CD8-positive, alpha-beta memory T cell (primary cell): ENCODE results near the gene AP3D1. TPM values are rescaled to one million over a fixed set of nuclear protein-coding genes. Genes with fewer than 3 reads are reported as not detected.

Source experiments
- CTCF ChIA-PET: fragments of 350-600 bp; sonication (Branson Sonifier 250); formaldehyde crosslinking; loops from one replicate; lab custom pipeline; 2021; ENCODE audit warnings: antibody characterized with exemption; lab: Charles Lee
- POLR2A ChIA-PET: fragments of 350-600 bp; sonication (Branson Sonifier 250); formaldehyde crosslinking; loops from one replicate; lab custom pipeline; 2021; ENCODE audit warnings: antibody characterized with exemption; lab: Charles Lee
- DNase-seq, 5 donors: peaks; one replicate each; pipeline versions ENCODE4 v3.0.0 to v3.0.0-alpha.2; 2020 to 2022; ENCODE audit warnings: mixed read lengths in 1 of 5
- H3K27ac ChIP-seq: one replicate; pipeline ENCODE4 v1.7.0; 2013; ENCODE audit warnings: low read depth, mild to moderate bottlenecking, low read length, moderate library complexity
- H3K27me3 ChIP-seq: 2 replicates; pipeline ENCODE4 v1.7.0; 2013; ENCODE audit warnings: low read length, mild to moderate bottlenecking; ENCODE audit not compliant: insufficient read depth, poor library complexity, severe bottlenecking
- H3K36me3 ChIP-seq: 2 replicates; pipeline ENCODE4 v1.7.0; 2013; ENCODE audit warnings: mild to moderate bottlenecking, low read length, moderate library complexity; ENCODE audit not compliant: insufficient read depth
- H3K4me1 ChIP-seq: 2 replicates; pipeline ENCODE4 v1.7.0; 2013; ENCODE audit warnings: mild to moderate bottlenecking, low read length, moderate library complexity; ENCODE audit not compliant: insufficient read depth
- H3K4me3 ChIP-seq: 2 replicates; pipeline ENCODE4 v1.7.0; 2013; ENCODE audit warnings: mild to moderate bottlenecking, low read length
- H3K9me3 ChIP-seq: 2 replicates; pipeline ENCODE4 v1.7.0; 2013; ENCODE audit warnings: mild to moderate bottlenecking, low read length
- H3K27ac Mint-ChIP-seq, 8 donors: one replicate each; pipeline ENCODE4 v1.8.0; 2020 to 2021; ENCODE audit warnings: mixed read lengths in 8 of 8, mild to moderate bottlenecking in 6 of 8, inconsistent platforms in 3 of 8, moderate library complexity in 3 of 8
- H3K27me3 Mint-ChIP-seq, 2 donors: one replicate each; pipeline ENCODE4 v1.8.0; 2020 to 2021; ENCODE audit warnings: mixed read lengths in 2 of 2, mild to moderate bottlenecking in 1 of 2, moderate library complexity in 1 of 2
- H3K36me3 Mint-ChIP-seq, 3 donors: one replicate each; pipeline ENCODE4 v1.8.0; 2020 to 2021; ENCODE audit warnings: mixed read lengths in 3 of 3, inconsistent platforms in 1 of 3, mild to moderate bottlenecking in 1 of 3
- H3K4me1 Mint-ChIP-seq, 3 donors: one replicate each; pipeline ENCODE4 v1.8.0; 2020 to 2021; ENCODE audit warnings: mixed read lengths in 3 of 3, inconsistent platforms in 1 of 3, mild to moderate bottlenecking in 1 of 3
- H3K4me3 Mint-ChIP-seq, 7 donors: one replicate each; pipeline ENCODE4 v1.8.0; 2020 to 2021; ENCODE audit warnings: mixed read lengths in 7 of 7, mild to moderate bottlenecking in 6 of 7, moderate library complexity in 4 of 7, inconsistent platforms in 2 of 7
- H3K9me3 Mint-ChIP-seq, 5 donors: one replicate each; pipeline ENCODE4 v1.8.0; 2020 to 2022; ENCODE audit warnings: mixed read lengths in 5 of 5, mild to moderate bottlenecking in 3 of 5, moderate library complexity in 2 of 5, inconsistent platforms in 1 of 5
- polyA plus RNA-seq: library from polyadenylated mRNA; unstranded; fragments of 300-500 nt; fragmentation: Illumina TruSeq; gene quantifications from one replicate; pipeline ENCODE4 v1.2.3, GENCODE V29; 2021
- total RNA-seq, 2 experiments: library from RNA; stranded (reverse); gene quantifications; one replicate each; pipeline ENCODE4 v1.2.3, GENCODE V29; 2021

Gene AP3D1
- total and polyA plus RNA-seq, 3 experiments from 2014 or later = 44.2 to 99.2 (median 96.5) TPM

- ChIA-PET CTCF (no interaction called here), POLR2A (interaction anchor here (0.6 to 0.7 kb wide), 2 partner anchors 10 to 74 kb away, joined by 3 to 4 read pairs; no protein-coding TSS in a partner anchor)
- Mint-ChIP-seq H3K4me1 (peaks cover 26 to 49% (median 40%) of the 10 kb centered on the region in 3 donors), H3K27me3 (no peaks in the 10 kb centered on the region), H3K9me3 (no peaks in the 10 kb centered on the region), H3K4me3 (no peak overlapping the region), H3K36me3 (peaks cover 0 to 29% (median 0%) of the 10 kb centered on the region in 3 donors), H3K27ac (peak overlapping the region in 2 of 8 donors; percentile 67 to 73)
- Histone ChIP-seq H3K27me3 (no peaks in the 10 kb centered on the region), H3K4me3 (no peak overlapping the region), H3K36me3 (no peaks in the 10 kb centered on the region), H3K4me1 (peaks cover 22% of the 10 kb centered on the region), H3K27ac (no peak overlapping the region), H3K9me3 (no peaks in the 10 kb centered on the region)
- no peak for DNase-seq
These were observed 7.2 kb downstream of the AP3D1 start for GRCh38 chr19:2144190-2144589.

- Histone ChIP-seq H3K9me3 (no peaks in the 10 kb centered on the region), H3K4me3 (no peak overlapping the region), H3K36me3 (no peaks in the 10 kb centered on the region), H3K27ac (no peak overlapping the region), H3K27me3 (no peaks in the 10 kb centered on the region), H3K4me1 (peaks cover 12% of the 10 kb centered on the region)
- ChIA-PET CTCF (interaction anchor here (0.7 kb wide), 1 partner anchor 73 kb away, joined by 3 read pairs; no protein-coding TSS in a partner anchor), POLR2A (interaction anchor here (0.7 kb wide), 1 partner anchor 33 kb away, joined by 3 read pairs; no protein-coding TSS in a partner anchor)
- H3K4me1 Mint-ChIP-seq = peaks cover 16 to 41% (median 25%) of the 10 kb centered on the region in 3 donors
- no peak overlapping the region for H3K4me3 Mint-ChIP-seq
- H3K9me3 Mint-ChIP-seq = no peaks in the 10 kb centered on the region
- no peaks in the 10 kb centered on the region for H3K27me3 Mint-ChIP-seq
- H3K36me3 Mint-ChIP-seq = peaks cover 0 to 40% (median 0%) of the 10 kb centered on the region in 3 donors
- no peak overlapping the region for H3K27ac Mint-ChIP-seq
- DNase-seq = no peak
These were observed 9.1 kb downstream of the AP3D1 start for GRCh38 chr19:2142173-2142829.

GRCh38 chr19:2140138-2140569 is 11.2 kb downstream of the AP3D1 start:
- no peaks in the 10 kb centered on the region for H3K4me1 ChIP-seq
- CTCF ChIA-PET = no interaction called here
- H3K9me3 Mint-ChIP-seq = no peaks in the 10 kb centered on the region
- H3K4me3 Mint-ChIP-seq = no peak overlapping the region
- H3K36me3 ChIP-seq = no peaks in the 10 kb centered on the region
- no peaks in the 10 kb centered on the region for H3K27me3 Mint-ChIP-seq
- peaks cover 10 to 23% (median 11%) of the 10 kb centered on the region in 3 donors for H3K4me1 Mint-ChIP-seq
- DNase-seq = no peak
- H3K4me3 ChIP-seq = no peak overlapping the region
- no peak overlapping the region for H3K27ac Mint-ChIP-seq
- H3K27ac ChIP-seq = no peak overlapping the region
- H3K27me3 ChIP-seq = no peaks in the 10 kb centered on the region
- H3K9me3 ChIP-seq = no peaks in the 10 kb centered on the region
- peaks cover 0 to 50% (median 0%) of the 10 kb centered on the region in 3 donors for H3K36me3 Mint-ChIP-seq
- POLR2A ChIA-PET = interaction anchor here (0.7 kb wide), 1 partner anchor 74 kb away, joined by 7 read pairs; no protein-coding TSS in a partner anchor

- Mint-ChIP-seq H3K27me3 (no peaks in the 10 kb centered on the region), H3K4me1 (peaks cover 6 to 17% (median 7%) of the 10 kb centered on the region in 3 donors), H3K36me3 (peaks cover 0 to 48% (median 0%) of the 10 kb centered on the region in 3 donors), H3K9me3 (no peaks in the 10 kb centered on the region), H3K4me3 (no peak overlapping the region), H3K27ac (peak overlapping the region in 1 of 8 donors; percentile 29)
- Histone ChIP-seq H3K4me1 (no peaks in the 10 kb centered on the region), H3K4me3 (no peak overlapping the region), H3K27me3 (no peaks in the 10 kb centered on the region), H3K9me3 (no peaks in the 10 kb centered on the region), H3K27ac (no peak overlapping the region), H3K36me3 (no peaks in the 10 kb centered on the region)
- ChIA-PET CTCF (no interaction called here), POLR2A (no interaction called here)
- DNase-seq = no peak
These were observed 11.8 kb downstream of the AP3D1 start for GRCh38 chr19:2139385-2140137.

GRCh38 chr19:2138061-2138728 is 13.2 kb downstream of the AP3D1 start:
- no peak overlapping the region for H3K27ac Mint-ChIP-seq
- Histone ChIP-seq H3K27me3 (no peaks in the 10 kb centered on the region), H3K36me3 (no peaks in the 10 kb centered on the region), H3K4me3 (no peak overlapping the region), H3K4me1 (no peaks in the 10 kb centered on the region), H3K9me3 (no peaks in the 10 kb centered on the region), H3K27ac (no peak overlapping the region)
- H3K27me3 Mint-ChIP-seq = no peaks in the 10 kb centered on the region
- ChIA-PET POLR2A (no interaction called here), CTCF (no interaction called here)
- DNase-seq = no peak
- H3K36me3 Mint-ChIP-seq = peaks cover 0 to 50% (median under 1%) of the 10 kb centered on the region in 3 donors
- peaks cover 0 to 10% (median 4%) of the 10 kb centered on the region in 3 donors for H3K4me1 Mint-ChIP-seq
- no peak overlapping the region for H3K4me3 Mint-ChIP-seq
- no peaks in the 10 kb centered on the region for H3K9me3 Mint-ChIP-seq

- Mint-ChIP-seq H3K4me3 (no peak overlapping the region), H3K36me3 (peaks cover 0 to 63% (median 2%) of the 10 kb centered on the region in 3 donors)
These were observed 14.6 kb downstream of the AP3D1 start for GRCh38 chr19:2136796-2137195.

GRCh38 chr19:2135474-2136402 is 15.6 kb downstream of the AP3D1 start:
- Histone ChIP-seq H3K4me1 (no peaks in the 10 kb centered on the region), H3K27ac (no peak overlapping the region), H3K36me3 (peaks cover 17% of the 10 kb centered on the region), H3K4me3 (no peak overlapping the region), H3K9me3 (no peaks in the 10 kb centered on the region), H3K27me3 (no peaks in the 10 kb centered on the region)
- no peak overlapping the region for H3K27ac Mint-ChIP-seq
- H3K27me3 Mint-ChIP-seq = no peaks in the 10 kb centered on the region
- peaks cover 0 to 6% (median 3%) of the 10 kb centered on the region in 3 donors for H3K4me1 Mint-ChIP-seq
- DNase-seq = no peak
- no peaks in the 10 kb centered on the region for H3K9me3 Mint-ChIP-seq
- H3K36me3 Mint-ChIP-seq = peaks cover 0 to 65% (median 2%) of the 10 kb centered on the region in 3 donors
- peak overlapping the region in 1 of 7 donors; percentile 48 for H3K4me3 Mint-ChIP-seq
- CTCF ChIA-PET = no interaction called here
- POLR2A ChIA-PET = no interaction called here

More at GRCh38 chr19:2136796-2137195, 14.6 kb downstream of the AP3D1 start:
- no peaks in the 10 kb centered on the region for H3K27me3 ChIP-seq
- peaks cover 0 to 10% (median 5%) of the 10 kb centered on the region in 3 donors for H3K4me1 Mint-ChIP-seq
- DNase-seq = no peak
- H3K9me3 Mint-ChIP-seq = no peaks in the 10 kb centered on the region
- no peaks in the 10 kb centered on the region for H3K9me3 ChIP-seq
- ChIA-PET POLR2A (interaction anchor here (0.6 kb wide), 1 partner anchor 165 kb away, joined by 4 read pairs; no protein-coding TSS in a partner anchor), CTCF (no interaction called here)
- H3K4me1 ChIP-seq = no peaks in the 10 kb centered on the region
- H3K27ac ChIP-seq = no peak overlapping the region
- H3K27me3 Mint-ChIP-seq = no peaks in the 10 kb centered on the region
- H3K36me3 ChIP-seq = peaks cover 11% of the 10 kb centered on the region
- no peak overlapping the region for H3K27ac Mint-ChIP-seq
- H3K4me3 ChIP-seq = no peak overlapping the region
